NCI-H2171 (cell line): Measurements from ENCODE around the gene MRC1.

Source experiments
- DNase-seq: peaks from one replicate; lab custom pipeline; 2025; lab: John Stamatoyannopoulos, UW

The MRC1 gene

GRCh38 chr10:17795813-17796594, 13.1 kb upstream of the MRC1 start:
- no peak for DNase-seq

GRCh38 chr10:17801507-17801906, 7.6 kb upstream of the MRC1 start:
- no peak for DNase-seq

DNA sequence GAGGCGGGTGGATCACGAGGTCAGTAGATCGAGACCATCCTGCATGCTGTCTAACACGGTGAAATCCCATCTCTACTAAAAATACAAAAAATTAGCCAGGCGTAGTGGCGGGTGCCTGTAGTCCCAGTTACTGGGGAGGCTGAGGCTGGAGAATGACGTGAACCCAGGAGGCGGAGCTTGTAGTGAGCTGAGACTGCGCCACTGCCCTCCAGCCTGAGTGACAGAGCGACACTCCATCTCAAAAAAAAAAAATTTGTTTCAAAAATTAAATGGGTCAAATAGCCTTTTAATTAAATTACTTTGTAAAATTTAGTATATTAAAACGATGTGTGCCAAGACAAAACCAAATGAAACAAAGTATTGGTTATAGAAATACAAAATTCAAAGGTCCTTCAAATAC, 6.8 kb upstream of the MRC1 start:
- no peak for DNase-seq

DNA sequence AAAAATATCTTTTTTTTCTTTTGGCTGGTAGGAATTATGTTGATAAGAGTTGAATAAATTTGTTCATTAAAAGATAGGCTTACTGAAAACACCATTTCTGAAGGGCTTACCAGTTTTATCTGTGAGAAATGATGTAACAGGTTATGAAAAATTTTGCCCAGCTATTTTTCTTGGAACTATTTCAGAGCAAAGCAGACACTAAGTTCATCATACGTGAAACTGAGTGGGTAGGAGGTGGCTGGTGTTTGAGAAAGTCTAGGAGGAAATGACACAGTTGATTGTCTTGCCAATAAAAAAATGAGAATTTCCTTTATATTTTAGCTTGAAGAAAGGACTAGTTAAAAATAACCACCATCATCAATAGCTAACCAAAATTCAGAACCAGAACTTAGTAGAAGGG, 6.2 kb upstream of the MRC1 start:
- DNase-seq, result no peak

GRCh38 chr10:17805330-17805729, 3.8 kb upstream of the MRC1 start:
- no peak for DNase-seq

DNA sequence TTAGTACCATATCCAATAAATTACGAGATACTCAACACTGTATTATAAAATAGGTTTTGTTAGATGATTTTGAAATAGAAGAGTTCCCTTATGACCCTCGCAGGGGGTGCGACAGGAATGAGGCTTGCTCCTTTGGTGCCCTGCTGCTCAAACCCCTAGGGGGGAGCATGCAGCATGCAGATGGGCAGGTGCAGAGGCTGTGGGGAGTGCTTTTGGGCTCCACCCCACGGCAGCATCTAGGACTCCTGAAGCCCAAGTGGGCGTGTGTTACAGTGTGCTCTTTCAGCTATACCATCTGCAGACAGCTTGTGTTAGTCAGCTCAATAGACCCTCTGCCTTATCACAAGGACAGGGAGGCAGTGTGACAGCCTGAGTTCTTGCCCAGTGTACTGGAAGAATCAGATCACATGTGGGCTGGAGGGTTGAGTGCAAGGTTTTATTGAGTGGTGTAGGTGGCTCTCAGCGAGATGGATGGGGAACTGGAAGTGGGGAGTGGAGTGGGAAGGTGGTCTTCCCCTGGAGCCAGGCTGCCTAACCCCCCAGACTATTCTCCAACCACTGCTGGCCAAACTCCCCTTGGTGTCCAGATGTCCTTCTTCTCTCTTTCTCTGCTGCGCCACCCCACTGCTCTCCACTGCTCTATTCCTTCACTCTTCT, 3.1 kb upstream of the MRC1 start:
- DNase-seq, result no peak

DNA sequence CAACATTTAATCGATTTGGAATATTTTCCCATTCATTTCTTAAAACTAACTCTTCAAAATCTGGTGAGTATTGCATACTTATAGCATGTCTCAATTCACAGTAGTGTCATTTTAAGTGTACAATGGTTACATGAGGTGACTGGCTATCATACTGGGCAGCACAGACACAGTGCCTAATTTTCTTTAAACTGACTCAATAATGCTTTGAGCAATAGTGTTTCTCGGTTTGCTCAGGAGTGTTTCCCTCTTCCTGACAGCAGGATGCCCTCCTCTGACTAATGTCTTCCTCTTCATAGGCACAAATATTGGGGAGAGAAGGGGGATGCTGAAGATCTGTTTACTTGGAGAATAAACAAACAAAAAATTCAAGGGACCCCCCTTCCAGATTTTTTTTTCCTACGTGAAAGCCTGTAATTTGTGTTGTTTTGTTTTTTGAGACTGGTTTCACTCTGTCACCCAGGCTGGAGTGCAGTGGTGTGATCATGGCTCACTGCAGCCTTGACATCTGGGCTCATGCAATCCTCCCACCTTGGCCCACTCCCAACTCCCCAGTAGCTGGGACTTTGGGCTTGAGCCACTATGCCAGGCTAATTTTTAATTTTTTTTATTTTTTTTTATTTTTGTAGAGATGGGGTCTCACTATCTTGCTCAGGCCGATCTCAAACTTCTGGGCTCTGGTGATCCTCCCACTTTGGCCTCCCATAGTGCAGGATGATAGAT, 2.2 kb downstream of the MRC1 start:
- DNase-seq, result no peak

GRCh38 chr10:17814973-17815372, 5.8 kb downstream of the MRC1 start:
- DNase-seq, result no peak

GRCh38 chr10:17816199-17816598, 7.1 kb downstream of the MRC1 start:
- no peak for DNase-seq

GRCh38 chr10:17817316-17817715, 8.2 kb downstream of the MRC1 start:
- DNase-seq, result no peak

GRCh38 chr10:17817790-17818189, 8.6 kb downstream of the MRC1 start:
- no peak for DNase-seq

DNA sequence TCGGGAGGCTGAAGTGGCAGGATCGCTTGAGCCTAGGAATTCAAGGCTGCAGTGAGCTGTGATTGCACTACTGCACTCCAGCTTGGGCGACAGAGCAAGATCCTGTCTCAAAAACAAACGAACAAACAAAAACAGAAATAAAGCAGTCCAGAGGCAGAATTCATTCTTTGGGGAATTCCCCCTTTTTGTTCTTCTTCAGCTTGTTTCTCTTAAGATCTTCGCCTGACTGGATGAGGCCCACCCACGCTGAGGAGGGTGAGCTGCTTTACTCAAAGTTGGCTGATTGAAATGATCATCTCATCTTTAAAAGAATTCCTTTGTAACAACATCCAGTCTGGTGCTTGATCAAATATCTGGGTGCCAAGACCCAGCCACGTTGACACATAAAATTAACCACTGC, 10.7 kb downstream of the MRC1 start:
- DNase-seq, result no peak

- DNase-seq, result no peak
These were observed 11.8 kb downstream of the MRC1 start for GRCh38 chr10:17820943-17821342.

- no peak for DNase-seq
These were observed 12.7 kb downstream of the MRC1 start for GRCh38 chr10:17821893-17822292.

- DNase-seq, result no peak
These were observed 22.2 kb downstream of the MRC1 start for GRCh38 chr10:17831341-17831740.

DNA sequence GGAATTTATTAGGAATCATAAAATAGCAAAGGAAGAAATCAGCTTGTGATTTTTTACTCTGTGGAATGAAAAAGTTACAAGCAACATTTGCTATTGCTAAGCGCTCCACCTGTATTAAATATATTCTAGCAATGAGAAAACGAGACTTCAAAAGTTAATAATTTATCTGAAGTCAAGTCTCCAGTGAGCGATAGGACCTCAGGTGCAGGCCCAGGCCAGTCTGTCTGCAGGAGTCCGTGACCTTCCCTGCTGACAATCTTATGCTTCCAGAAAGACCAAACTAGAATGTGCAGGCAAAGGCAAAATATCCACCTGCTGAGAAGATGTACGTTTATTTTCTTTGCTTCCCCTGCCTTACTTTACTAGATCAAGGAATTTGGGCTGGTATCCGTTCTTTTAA, 22.7 kb downstream of the MRC1 start:
- DNase-seq, result no peak

DNA sequence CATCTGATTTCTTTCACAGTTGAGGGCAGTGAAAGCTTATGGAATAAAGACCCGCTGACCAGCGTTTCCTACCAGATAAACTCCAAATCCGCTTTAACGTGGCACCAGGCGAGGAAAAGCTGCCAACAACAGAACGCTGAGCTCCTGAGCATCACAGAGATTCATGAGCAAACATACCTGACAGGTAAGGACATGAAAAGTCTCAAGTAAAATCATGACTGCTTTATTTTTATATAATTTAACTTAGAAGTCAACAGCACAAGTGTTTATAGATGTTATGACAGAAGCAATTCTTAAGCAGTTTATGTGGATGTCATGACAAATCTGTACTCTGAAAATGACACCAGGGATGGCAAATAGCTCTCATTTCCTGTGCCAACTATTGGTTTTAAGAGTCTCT, 24.5 kb downstream of the MRC1 start:
- DNase-seq, result no peak

- no peak for DNase-seq
These were observed 26.5 kb downstream of the MRC1 start for GRCh38 chr10:17835688-17836087.

- DNase-seq, result no peak
These were observed 27.8 kb downstream of the MRC1 start for GRCh38 chr10:17836942-17837341.

DNA sequence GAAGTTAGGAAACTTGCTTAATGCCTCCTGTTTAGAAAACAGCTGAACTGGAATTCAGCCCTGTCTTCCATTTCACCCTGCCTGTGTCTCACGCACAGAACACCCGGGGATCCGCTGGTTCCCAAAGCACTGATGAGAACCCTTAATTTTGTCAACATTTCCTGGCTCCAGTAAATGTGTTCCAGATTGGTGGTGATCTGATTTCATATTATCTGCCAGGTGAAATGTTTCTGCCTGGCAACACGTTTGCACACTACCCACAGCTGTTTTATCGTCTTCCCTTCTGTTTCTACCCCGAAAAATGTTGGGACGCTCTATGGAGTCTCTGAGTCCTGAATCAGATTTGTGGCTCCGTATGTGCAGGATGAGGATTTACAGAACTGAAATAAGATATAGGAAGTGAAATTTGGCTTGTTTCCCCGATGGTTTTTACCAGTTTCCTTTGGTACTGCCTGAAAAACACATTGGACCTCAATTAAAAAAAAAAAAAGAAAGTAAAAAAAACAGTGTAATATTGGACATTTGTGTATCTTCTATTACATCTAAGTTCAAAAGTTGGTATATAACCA, 29.0 kb downstream of the MRC1 start:
- no peak for DNase-seq

DNA sequence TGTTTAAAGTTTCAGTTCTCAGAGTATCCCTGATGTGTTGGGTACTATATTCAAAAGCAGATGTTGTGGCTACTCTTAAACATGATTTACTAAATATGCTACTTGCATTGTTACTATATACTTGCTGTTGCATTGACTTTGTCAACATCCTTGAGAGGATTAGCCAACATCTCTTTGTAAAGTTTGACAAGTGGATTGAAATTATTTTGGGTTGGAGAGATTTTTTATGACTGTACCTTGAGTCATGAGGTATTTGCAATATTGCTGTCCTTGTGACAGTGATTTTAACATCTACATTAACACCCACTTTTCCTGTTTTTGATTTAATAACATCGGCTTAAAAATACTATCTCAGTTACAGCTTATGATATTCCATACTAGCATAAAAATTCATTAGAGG, 31.9 kb downstream of the MRC1 start:
- DNase-seq, result no peak

- DNase-seq, result no peak
These were observed 33.5 kb downstream of the MRC1 start for GRCh38 chr10:17842641-17843040.
